HEK293T (cell line): Measurements from ENCODE around the gene CEBPG.

ENCODE experiments used
- CTCF ChIA-PET: fragments of 350-600 bp; formaldehyde crosslinking; extraction: SDS; loops from one replicate; lab custom pipeline; 2021; ENCODE audit warnings: antibody characterized with exemption, inconsistent platforms; lab: Yijun Ruan, JAX
- POLR2A ChIA-PET: fragments of 350-600 bp; formaldehyde crosslinking; extraction: SDS; loops from one replicate; lab custom pipeline; 2020; ENCODE audit warnings: antibody characterized with exemption, inconsistent platforms; lab: Yijun Ruan, JAX
- DNase-seq: peaks from one replicate; pipeline ENCODE4 v3.0.0; 2012; ENCODE audit warnings: mixed read lengths; ENCODE audit errors: extremely low spot score
- ARNT ChIP-seq: fragments of 450-650 bp; IDR thresholded peaks from 2 replicates; pipeline ENCODE4 v1.6.1; 2017; ENCODE audit warnings: mild to moderate bottlenecking
- BHLHE40 ChIP-seq: fragments of 450-650 bp; IDR thresholded peaks from 2 replicates; pipeline ENCODE4 v1.6.1; 2016; ENCODE audit warnings: mild to moderate bottlenecking, moderate library complexity, borderline replicate concordance
- CTBP1 ChIP-seq: fragments of 450-650 bp; IDR thresholded peaks from 2 replicates; pipeline ENCODE4 v1.6.1; 2016; ENCODE audit warnings: borderline replicate concordance
- ELF4 ChIP-seq: fragments of 450-650 bp; IDR thresholded peaks from 2 replicates; pipeline ENCODE4 v1.6.1; 2017; ENCODE audit warnings: antibody characterized with exemption
- FOXA1 ChIP-seq: fragments of 450-650 bp; IDR thresholded peaks from 2 replicates; pipeline ENCODE4 v1.6.1; 2016; ENCODE audit warnings: mild to moderate bottlenecking
- FOXK2 ChIP-seq: fragments of 450-650 bp; IDR thresholded peaks from 2 replicates; pipeline ENCODE4 v1.6.1; 2016; ENCODE audit warnings: mild to moderate bottlenecking
- FOXM1 ChIP-seq: fragments of 450-650 bp; IDR thresholded peaks from 2 replicates; pipeline ENCODE4 v1.6.1; 2017; ENCODE audit warnings: mild to moderate bottlenecking, borderline replicate concordance
- HDGF ChIP-seq: fragments of 450-650 bp; IDR thresholded peaks from 2 replicates; pipeline ENCODE4 v1.6.1; 2017; ENCODE audit warnings: antibody characterized with exemption, borderline replicate concordance
- L3MBTL2 ChIP-seq: fragments of 450-650 bp; conservative IDR thresholded peaks from 2 replicates; pipeline ENCODE4 v1.6.1; 2016; ENCODE audit warnings: mild to moderate bottlenecking
- LEF1 ChIP-seq: fragments of 450-650 bp; IDR thresholded peaks from 2 replicates; pipeline ENCODE4 v1.6.1; 2017; ENCODE audit warnings: mild to moderate bottlenecking, borderline replicate concordance
- NFRKB ChIP-seq: fragments of 450-650 bp; IDR thresholded peaks from 2 replicates; pipeline ENCODE4 v1.6.1; 2016; ENCODE audit warnings: mild to moderate bottlenecking, moderate library complexity
- SP1 ChIP-seq: fragments of 450-650 bp; IDR thresholded peaks from 2 replicates; pipeline ENCODE4 v1.6.1; 2017
- SUZ12 ChIP-seq: fragments of 450-650 bp; IDR thresholded peaks from 2 replicates; pipeline ENCODE4 v1.6.1; 2016; ENCODE audit warnings: mild to moderate bottlenecking
- TARDBP ChIP-seq: fragments of 450-650 bp; IDR thresholded peaks from 2 replicates; pipeline ENCODE4 v1.6.1; 2016
- ZNF384 ChIP-seq: fragments of 450-650 bp; IDR thresholded peaks from 2 replicates; pipeline ENCODE4 v1.6.1; 2016
- TF ChIP-seq, protein P1 (sequence below): fragments of 450-650 bp; IDR thresholded peaks from 2 replicates; pipeline ENCODE4 v1.6.1; 2016

CEBPG gene

GRCh38 chr19:33382982-33383381 lies 9.5 kb downstream of the CEBPG start:
- ChIA-PET POLR2A (interaction anchor here (2.1 kb wide), 1 partner anchor 9 kb away, joined by 15 read pairs; the partner anchor contains the start of gene CEBPG), CTCF (interaction anchor here (1.5 kb wide), 1 partner anchor 8 kb away, joined by 4 read pairs; no protein-coding TSS in a partner anchor)

GRCh38 chr19:33383720-33384292 lies 10.3 kb downstream of the CEBPG start:
- no peak for DNase-seq
- ChIA-PET CTCF (interaction anchor here (1.4 to 1.5 kb wide), 2 partner anchors 9 to 14 kb away, joined by 4 read pairs; no protein-coding TSS in a partner anchor), POLR2A (interaction anchor here (0.6 to 2.1 kb wide), 3 partner anchors 9 to 165 kb away, joined by 3 to 15 read pairs (median 3); partner anchors contain the start of gene CEBPG)
- no peak for TF ChIP-seq L3MBTL2
- no peak for TF ChIP-seq BHLHE40
- TF ChIP-seq, protein P1, sequence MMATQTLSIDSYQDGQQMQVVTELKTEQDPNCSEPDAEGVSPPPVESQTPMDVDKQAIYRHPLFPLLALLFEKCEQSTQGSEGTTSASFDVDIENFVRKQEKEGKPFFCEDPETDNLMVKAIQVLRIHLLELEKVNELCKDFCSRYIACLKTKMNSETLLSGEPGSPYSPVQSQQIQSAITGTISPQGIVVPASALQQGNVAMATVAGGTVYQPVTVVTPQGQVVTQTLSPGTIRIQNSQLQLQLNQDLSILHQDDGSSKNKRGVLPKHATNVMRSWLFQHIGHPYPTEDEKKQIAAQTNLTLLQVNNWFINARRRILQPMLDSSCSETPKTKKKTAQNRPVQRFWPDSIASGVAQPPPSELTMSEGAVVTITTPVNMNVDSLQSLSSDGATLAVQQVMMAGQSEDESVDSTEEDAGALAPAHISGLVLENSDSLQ, result no peak
- TF ChIP-seq ELF4, result no peak
- no peak for TF ChIP-seq SUZ12
- no peak for TF ChIP-seq ZNF384

More at GRCh38 chr19:33382982-33383381, 9.5 kb downstream of the CEBPG start:
- no peak for DNase-seq
- TF ChIP-seq CTBP1, result no peak
- TF ChIP-seq HDGF, result no peak
- TF ChIP-seq FOXA1, result no peak
- TF ChIP-seq ZNF384, result no peak
- no peak for TF ChIP-seq L3MBTL2

- DNase-seq, result no peak
- CTCF ChIA-PET, result interaction anchor here (1.4 kb wide), 1 partner anchor 13 kb away, joined by 4 read pairs; no protein-coding TSS in a partner anchor
- no peak for TF ChIP-seq FOXM1
- POLR2A ChIA-PET, result interaction anchor here (1.0 to 2.1 kb wide), 2 partner anchors 11 to 141 kb away, joined by 3 to 15 read pairs; partner anchors contain the start of gene CEBPG
Measured at GRCh38 chr19:33384983-33385382, 11.5 kb downstream of the CEBPG start.

GRCh38 chr19:33385956-33386355 lies 12.4 kb downstream of the CEBPG start:
- DNase-seq, result no peak
- ChIA-PET POLR2A (no interaction called here), CTCF (interaction anchor here (0.7 to 1.3 kb wide), 2 partner anchors 12 to 94 kb away, joined by 3 to 4 read pairs; no protein-coding TSS in a partner anchor)
- TF ChIP-seq NFRKB (no peak), SP1 (no peak), TARDBP (no peak), ELF4 (no peak), LEF1 (no peak)
- TF ChIP-seq, protein P1, result no peak

- CTCF ChIA-PET, result interaction anchor here (1.3 kb wide), 1 partner anchor 12 kb away, joined by 4 read pairs; no protein-coding TSS in a partner anchor
- no peak for DNase-seq
- no peak for TF ChIP-seq SUZ12
- no peak for TF ChIP-seq TARDBP
- TF ChIP-seq FOXM1, result no peak
- no peak for TF ChIP-seq ELF4
- TF ChIP-seq LEF1, result no peak
- no peak for TF ChIP-seq NFRKB
- TF ChIP-seq ARNT, result no peak
- TF ChIP-seq, protein P1, result no peak
- no peak for TF ChIP-seq L3MBTL2
- no peak for TF ChIP-seq ZNF384
- no peak for TF ChIP-seq SP1
- no peak for TF ChIP-seq FOXK2
- TF ChIP-seq HDGF, result no peak
- no peak for TF ChIP-seq CTBP1
- TF ChIP-seq FOXA1, result no peak
- no peak for TF ChIP-seq BHLHE40
- POLR2A ChIA-PET, result no interaction called here
Measured at GRCh38 chr19:33386361-33386858, 12.9 kb downstream of the CEBPG start.

GRCh38 chr19:33387351-33388230 lies 14.1 kb downstream of the CEBPG start:
- ChIA-PET CTCF (no interaction called here), POLR2A (no interaction called here)
- TF ChIP-seq ZNF384, result no peak
- TF ChIP-seq SP1, result no peak
- no peak for TF ChIP-seq FOXM1
- TF ChIP-seq NFRKB, result no peak
- no peak for TF ChIP-seq SUZ12
- no peak for TF ChIP-seq LEF1
- no peak for TF ChIP-seq TARDBP
- TF ChIP-seq L3MBTL2, result no peak
- TF ChIP-seq HDGF, result no peak
- no peak for TF ChIP-seq CTBP1
- no peak for TF ChIP-seq BHLHE40
- DNase-seq, result no peak
